ENCODE data around the gene PRPF18.

The PRPF18 gene

DNA sequence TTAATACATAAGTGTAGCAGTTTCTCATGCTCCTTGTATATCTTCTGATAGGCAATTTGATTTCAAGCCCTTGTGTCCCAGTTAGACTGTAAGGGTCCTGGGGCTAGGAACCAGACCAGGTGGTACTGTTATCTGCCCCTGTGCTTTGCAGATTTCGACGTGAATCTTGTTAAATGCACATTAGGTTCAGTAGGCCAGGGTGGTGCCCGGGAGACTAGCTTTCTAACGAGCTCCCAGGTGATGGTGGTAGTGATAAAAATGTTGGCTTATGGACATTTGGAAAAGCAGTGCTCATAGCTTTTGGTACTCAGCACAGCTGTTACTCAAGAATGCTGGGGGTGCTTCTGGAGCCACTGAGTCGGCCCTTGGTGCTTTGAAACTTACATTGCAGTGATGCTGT is 64.2 kb downstream of the PRPF18 start:
- Histone ChIP-seq H3K79me2 (ENCODE audit: low read length) (no peaks in the 10 kb centered on the region), H3K36me3 (replicated peaks; ENCODE audit: insufficient read depth, low read length) (no peaks in the 10 kb centered on the region), H3K4me1 (ENCODE audit: low read length) (no peaks in the 10 kb centered on the region), H3K27ac (ENCODE audit: low read length) (no peak overlapping the region), H3K27me3 (replicated peaks; ENCODE audit: insufficient read depth, low read length) (no peaks in the 10 kb centered on the region), H3K4me3 (ENCODE audit: low read length) (no peak overlapping the region), H4K20me1 (ENCODE audit: insufficient read depth, low read length) (no peaks in the 10 kb centered on the region), H3K9me2 (replicated peaks; ENCODE audit: insufficient read depth, low read length) (no peaks in the 10 kb centered on the region), H3F3A (ENCODE audit: insufficient read depth, low read length) (no peaks in the 10 kb centered on the region), H3K9ac (ENCODE audit: low read length) (no peak overlapping the region), H3K9me3 (replicated peaks; ENCODE audit: insufficient read depth, low read length) (no peaks in the 10 kb centered on the region), H2AFZ (ENCODE audit: low read length) (no peak overlapping the region), H3K4me2 (ENCODE audit: low read depth, low read length) (no peak overlapping the region)
- TF ChIP-seq EZH2phosphoT487 (IDR thresholded peaks at IDR 0.05; ENCODE audit: low read length), result no peak
- no peak for TF ChIP-seq EZH2 (optimal IDR thresholded peaks at IDR 0.05; ENCODE audit: low read depth, low read length)
- no peak for TF ChIP-seq CTCF (IDR thresholded peaks at IDR 0.05; ENCODE audit: low read length)
- DNase-seq, result no peak

GRCh38 chr10:13651969-13652720 is 65.4 kb downstream of the PRPF18 start:
- Histone ChIP-seq H3K4me3 (ENCODE audit: low read length) (no peak overlapping the region), H3K36me3 (replicated peaks; ENCODE audit: insufficient read depth, low read length) (no peaks in the 10 kb centered on the region), H3K4me1 (ENCODE audit: low read length) (no peaks in the 10 kb centered on the region), H3K9me2 (replicated peaks; ENCODE audit: insufficient read depth, low read length) (no peaks in the 10 kb centered on the region), H3K27ac (ENCODE audit: low read length) (no peak overlapping the region), H3K9ac (ENCODE audit: low read length) (no peak overlapping the region), H3F3A (ENCODE audit: insufficient read depth, low read length) (no peaks in the 10 kb centered on the region), H3K4me2 (ENCODE audit: low read depth, low read length) (no peak overlapping the region), H4K20me1 (ENCODE audit: insufficient read depth, low read length) (no peaks in the 10 kb centered on the region), H2AFZ (ENCODE audit: low read length) (no peak overlapping the region), H3K9me3 (replicated peaks; ENCODE audit: insufficient read depth, low read length) (no peaks in the 10 kb centered on the region), H3K27me3 (replicated peaks; ENCODE audit: insufficient read depth, low read length) (no peaks in the 10 kb centered on the region), H3K79me2 (ENCODE audit: low read length) (no peaks in the 10 kb centered on the region)
- TF ChIP-seq CTCF (IDR thresholded peaks at IDR 0.05; ENCODE audit: low read length) (no peak), EZH2 (optimal IDR thresholded peaks at IDR 0.05; ENCODE audit: low read depth, low read length) (no peak)
- no peak for DNase-seq

DNA sequence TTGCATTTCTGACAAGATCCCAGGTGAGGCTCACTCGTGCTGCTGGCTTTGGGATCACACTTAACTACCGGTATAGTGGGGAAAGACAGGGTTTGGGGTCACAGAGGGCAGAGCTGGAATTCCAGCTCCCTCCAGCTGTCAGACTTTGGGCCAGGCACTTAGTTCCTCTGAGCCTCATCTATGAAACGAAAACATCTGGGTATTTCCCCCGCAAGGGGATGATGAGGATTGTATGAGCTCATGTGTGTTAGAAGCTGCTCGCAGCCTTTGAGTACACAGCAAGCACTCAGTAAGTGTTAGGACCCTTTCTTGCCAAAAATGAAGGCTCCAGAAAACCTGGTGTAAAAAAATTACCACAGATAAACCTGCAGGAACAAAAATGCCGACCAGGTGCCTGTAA is 66.1 kb downstream of the PRPF18 start:
- H3K79me2 ChIP-seq (ENCODE audit: low read length), result no peaks in the 10 kb centered on the region
- H3K27me3 ChIP-seq (replicated peaks; ENCODE audit: insufficient read depth, low read length), result no peaks in the 10 kb centered on the region
- H3K9me3 ChIP-seq (replicated peaks; ENCODE audit: insufficient read depth, low read length), result no peaks in the 10 kb centered on the region
- no peak for TF ChIP-seq CTCF (IDR thresholded peaks at IDR 0.05; ENCODE audit: low read length)
- no peak for TF ChIP-seq EZH2 (optimal IDR thresholded peaks at IDR 0.05; ENCODE audit: low read depth, low read length)
- TF ChIP-seq EZH2phosphoT487 (IDR thresholded peaks at IDR 0.05; ENCODE audit: low read length), result no peak
- no peaks in the 10 kb centered on the region for H3K4me1 ChIP-seq (ENCODE audit: low read length)
- H3K36me3 ChIP-seq (replicated peaks; ENCODE audit: insufficient read depth, low read length), result no peaks in the 10 kb centered on the region
- no peak overlapping the region for H3K27ac ChIP-seq (ENCODE audit: low read length)
- no peaks in the 10 kb centered on the region for H3F3A ChIP-seq (ENCODE audit: insufficient read depth, low read length)
- no peak overlapping the region for H3K4me3 ChIP-seq (ENCODE audit: low read length)
- no peak for DNase-seq
- no peak overlapping the region for H3K4me2 ChIP-seq (ENCODE audit: low read depth, low read length)
- H3K9ac ChIP-seq (ENCODE audit: low read length), result no peak overlapping the region
- no peak overlapping the region for H2AFZ ChIP-seq (ENCODE audit: low read length)
- H3K9me2 ChIP-seq (replicated peaks; ENCODE audit: insufficient read depth, low read length), result no peaks in the 10 kb centered on the region
- H4K20me1 ChIP-seq (ENCODE audit: insufficient read depth, low read length), result no peaks in the 10 kb centered on the region
